Activated naive CD4-positive, alpha-beta T cell treated with anti-CD3 and anti-CD28 coated beads, Interleukin-2, amount 50 U/mL, for 16 hours (primary cell): Measurements from ENCODE around the gene UBL4A.
"Not testable (repeated sequence)": the region's sequence is repeated elsewhere in the genome, so short reads cannot be mapped to it uniquely, and the experiment has no call there.

ENCODE experiments used
- DNase-seq: peaks from one replicate; pipeline ENCODE4 v3.0.0-alpha.2; 2020

UBL4A gene

GRCh38 chrX:154507673-154508383 lies 21.4 kb upstream of the UBL4A start:
- no peak for DNase-seq

GRCh38 chrX:154506483-154507332 lies 20.3 kb upstream of the UBL4A start:
- no peak for DNase-seq

- DNase-seq: no peak
Measured at GRCh38 chrX:154505734-154506133, 19.3 kb upstream of the UBL4A start.

- DNase-seq: no peak
Measured at GRCh38 chrX:154502989-154503388, 16.6 kb upstream of the UBL4A start.

GRCh38 chrX:154502098-154502497 lies 15.7 kb upstream of the UBL4A start:
- no peak for DNase-seq

- not testable (repeated sequence) for DNase-seq
Measured at GRCh38 chrX:154501423-154501822, 15.0 kb upstream of the UBL4A start.

- DNase-seq: not testable (repeated sequence)
Measured at GRCh38 chrX:154496591-154497137, 10.2 kb upstream of the UBL4A start.

GRCh38 chrX:154495472-154495922 lies 9.1 kb upstream of the UBL4A start:
- DNase-seq: no peak

- no peak for DNase-seq
Measured at GRCh38 chrX:154494715-154495114, 8.3 kb upstream of the UBL4A start.

GRCh38 chrX:154490414-154491083 lies 4.1 kb upstream of the UBL4A start, which contains the start of gene SLC10A3:
Gene SLC10A3 (minus strand): TSS chrX:154490629. CDS start chrX:154488940, 1,689 bp downstream.
- DNase-seq: peak; percentile 87

GRCh38 chrX:154490021-154490413 lies 3.6 kb upstream of the UBL4A start:
- peak; percentile 15 for DNase-seq

GRCh38 chrX:154489182-154489581 lies 2.8 kb upstream of the UBL4A start:
- no peak for DNase-seq

- DNase-seq: no peak
Measured at GRCh38 chrX:154488336-154489075, 2.1 kb upstream of the UBL4A start.

- DNase-seq: no peak
Measured at GRCh38 chrX:154487518-154488290, 1.3 kb upstream of the UBL4A start.

GRCh38 chrX:154486052-154486395 lies 391 bp downstream of the UBL4A start:
- DNase-seq: peak; percentile 25

- no peak for DNase-seq
Measured at GRCh38 chrX:154485150-154486051, 1.0 kb downstream of the UBL4A start.

- no peak for DNase-seq
Measured at GRCh38 chrX:154484255-154485149, 1.9 kb downstream of the UBL4A start.

- DNase-seq: no peak
Measured at GRCh38 chrX:154483325-154483724, 3.1 kb downstream of the UBL4A start.

GRCh38 chrX:154482786-154483185 lies 3.6 kb downstream of the UBL4A start:
- DNase-seq: no peak
